B cell (primary cell): Measurements from ENCODE around the gene APH1B.

Experiments
- EZH2 ChIP-seq: IDR thresholded peaks from 2 replicates; pipeline ENCODE4 v1.6.1; 2012; ENCODE audit warnings: borderline replicate concordance, low read depth, mild to moderate bottlenecking, moderate library complexity, low read length; ENCODE audit not compliant: insufficient read depth, poor library complexity, severe bottlenecking
- TF ChIP-seq, protein P1 (sequence below): fragments of 200-600 bp; IDR thresholded peaks from one replicate; pipeline ENCODE4 v1.8.0; 2022; ENCODE audit warnings: antibody characterized with exemption, mild to moderate bottlenecking

DNA sequence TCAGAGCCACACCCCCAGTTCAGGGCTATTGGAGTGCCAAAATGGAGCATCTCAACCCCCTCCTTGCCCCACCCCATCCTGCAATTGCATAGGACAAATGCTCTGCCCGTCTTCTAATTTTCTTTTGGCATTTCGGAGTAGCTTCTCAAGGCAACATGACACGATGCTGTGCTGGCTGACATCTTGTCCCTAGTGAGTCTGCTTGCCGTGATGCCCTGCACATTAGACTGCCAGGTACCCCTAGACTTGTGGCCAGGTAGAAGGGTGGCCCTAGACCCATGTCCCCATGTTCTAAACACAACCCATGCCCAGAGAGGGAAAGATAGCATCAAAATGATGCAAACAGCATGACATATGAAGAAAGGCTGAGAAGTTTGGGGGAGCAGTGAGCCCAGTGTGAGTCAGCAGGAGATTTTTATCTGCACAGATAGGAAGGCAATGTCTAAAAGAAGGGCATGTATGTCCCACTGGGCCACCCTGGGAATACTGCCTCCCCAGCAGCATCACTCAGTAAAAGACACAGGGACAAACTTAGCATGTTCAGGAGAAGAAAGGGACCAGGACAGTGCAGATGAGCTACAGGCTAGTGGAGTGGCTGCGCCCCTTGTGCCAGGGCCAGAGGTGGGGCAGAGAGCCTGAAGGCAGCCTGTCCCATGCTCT lies 67.5 kb downstream of the APH1B start:
- TF ChIP-seq, protein P1, sequence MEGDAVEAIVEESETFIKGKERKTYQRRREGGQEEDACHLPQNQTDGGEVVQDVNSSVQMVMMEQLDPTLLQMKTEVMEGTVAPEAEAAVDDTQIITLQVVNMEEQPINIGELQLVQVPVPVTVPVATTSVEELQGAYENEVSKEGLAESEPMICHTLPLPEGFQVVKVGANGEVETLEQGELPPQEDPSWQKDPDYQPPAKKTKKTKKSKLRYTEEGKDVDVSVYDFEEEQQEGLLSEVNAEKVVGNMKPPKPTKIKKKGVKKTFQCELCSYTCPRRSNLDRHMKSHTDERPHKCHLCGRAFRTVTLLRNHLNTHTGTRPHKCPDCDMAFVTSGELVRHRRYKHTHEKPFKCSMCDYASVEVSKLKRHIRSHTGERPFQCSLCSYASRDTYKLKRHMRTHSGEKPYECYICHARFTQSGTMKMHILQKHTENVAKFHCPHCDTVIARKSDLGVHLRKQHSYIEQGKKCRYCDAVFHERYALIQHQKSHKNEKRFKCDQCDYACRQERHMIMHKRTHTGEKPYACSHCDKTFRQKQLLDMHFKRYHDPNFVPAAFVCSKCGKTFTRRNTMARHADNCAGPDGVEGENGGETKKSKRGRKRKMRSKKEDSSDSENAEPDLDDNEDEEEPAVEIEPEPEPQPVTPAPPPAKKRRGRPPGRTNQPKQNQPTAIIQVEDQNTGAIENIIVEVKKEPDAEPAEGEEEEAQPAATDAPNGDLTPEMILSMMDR = no peak
- no peak for TF ChIP-seq EZH2
